CD4-positive, alpha-beta T cell treated with Interleukin-12 subunit alpha and Interleukin-12 subunit beta, for 1 hour (primary cell): ENCODE data around the gene FANCC.

ENCODE experiments used
- DNase-seq: peaks from one replicate; pipeline ENCODE4 v3.0.0-alpha.2; 2020

The FANCC gene

DNA sequence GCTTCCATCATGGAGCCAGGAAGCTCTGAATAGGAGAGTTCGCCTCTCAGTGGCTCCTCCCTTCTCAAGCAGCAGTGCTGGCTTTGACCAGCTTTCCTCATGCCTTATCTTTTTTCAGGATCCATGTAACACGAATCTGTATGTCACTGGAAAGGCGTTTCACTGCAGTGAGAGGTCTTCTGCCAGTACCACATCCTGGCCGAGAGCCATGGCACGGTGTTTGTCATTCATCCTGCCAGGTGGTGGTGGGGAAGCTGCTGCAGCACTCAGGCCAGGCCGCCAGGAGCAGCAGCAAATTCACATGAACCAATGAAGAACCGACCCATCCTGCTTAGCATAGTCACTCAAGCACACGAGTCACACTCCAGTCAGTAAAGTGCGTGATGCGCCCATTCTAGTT lies 179.0 kb downstream of the FANCC start:
- DNase-seq: no peak

DNA sequence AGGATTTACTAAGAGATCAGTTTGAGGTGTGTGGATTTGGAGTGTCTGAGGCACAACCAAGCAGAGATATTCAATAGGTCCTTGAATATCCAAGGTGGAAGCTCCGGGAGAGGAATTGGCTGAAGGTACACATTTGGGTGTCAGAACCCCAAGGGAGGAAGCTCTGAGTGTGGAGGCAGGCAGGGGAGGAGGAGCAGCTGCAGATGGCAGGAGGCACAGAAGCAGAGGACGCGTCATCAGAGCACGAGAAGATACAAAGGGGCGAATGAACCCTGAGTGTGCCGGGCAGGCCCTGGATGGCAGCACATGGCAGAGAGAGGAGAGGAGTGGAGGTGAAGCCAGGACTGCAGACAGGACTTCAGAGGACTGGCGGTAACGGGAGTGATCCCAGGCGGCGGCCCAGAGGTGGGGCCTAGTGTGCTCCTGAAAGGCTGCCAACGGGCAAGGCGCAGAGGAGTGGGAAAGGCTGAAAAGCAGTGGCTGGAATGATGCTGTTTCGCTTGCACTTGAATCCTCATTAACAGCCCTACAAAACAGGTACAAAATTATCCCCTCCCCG lies 179.8 kb downstream of the FANCC start:
- DNase-seq: no peak

DNA sequence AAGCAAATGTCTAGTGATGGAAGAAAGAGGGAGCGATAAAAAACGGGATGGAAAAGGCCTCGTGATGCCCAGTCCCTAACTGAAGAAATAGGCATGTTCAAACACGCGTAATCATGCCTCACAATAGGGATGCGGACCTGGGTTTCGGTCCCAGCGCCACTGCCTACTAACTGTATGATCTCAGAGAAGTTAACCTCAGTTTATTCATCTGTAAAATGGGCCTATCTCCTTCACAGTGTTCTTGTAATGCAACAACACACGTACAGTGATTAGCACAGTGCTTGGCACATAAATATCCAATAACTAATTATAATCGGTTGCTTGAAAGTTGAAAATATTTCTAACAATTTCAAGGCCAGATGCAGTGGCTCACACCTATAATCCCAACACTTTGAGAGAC lies 181.8 kb downstream of the FANCC start:
- no peak for DNase-seq

DNA sequence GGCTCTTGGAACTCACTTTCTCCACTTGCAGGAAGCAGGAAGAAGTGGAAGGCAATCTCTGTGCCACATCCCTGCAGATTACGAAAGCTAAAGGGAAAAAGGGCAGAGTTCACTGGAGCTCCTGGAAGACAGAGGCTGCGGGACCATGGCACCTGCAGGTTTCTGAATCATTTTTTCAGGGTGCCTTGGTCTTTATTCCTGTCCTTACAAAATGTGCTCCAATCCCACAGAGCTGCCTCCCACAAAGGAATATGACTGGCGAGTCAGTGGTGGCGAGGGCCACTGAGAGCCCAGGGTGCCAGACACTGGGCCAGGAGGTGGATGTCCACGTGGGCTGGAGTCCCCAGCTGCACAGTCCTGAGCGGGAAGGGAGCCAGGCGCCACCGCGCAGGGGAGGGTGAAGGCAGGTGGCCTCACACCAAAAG lies 183.0 kb downstream of the FANCC start:
- DNase-seq: no peak

DNA sequence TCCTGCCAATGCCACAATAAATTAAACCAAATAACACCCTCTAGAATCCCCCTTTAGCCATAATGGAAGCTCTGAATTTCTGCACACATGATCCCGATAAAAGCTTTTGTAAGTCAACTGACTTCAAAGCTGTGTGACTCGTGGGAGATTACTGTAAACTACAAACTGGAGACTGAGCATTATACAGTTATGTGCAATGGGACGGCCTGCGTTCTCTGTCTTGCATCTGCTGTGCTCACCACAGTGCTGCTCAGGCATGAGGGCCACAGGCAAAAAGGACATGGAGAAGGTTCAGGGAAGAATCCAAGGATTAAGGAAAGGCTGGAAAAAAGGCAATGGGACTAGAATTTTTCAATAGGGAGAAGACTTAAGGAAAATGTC lies 184.2 kb downstream of the FANCC start:
- DNase-seq: no peak

DNA sequence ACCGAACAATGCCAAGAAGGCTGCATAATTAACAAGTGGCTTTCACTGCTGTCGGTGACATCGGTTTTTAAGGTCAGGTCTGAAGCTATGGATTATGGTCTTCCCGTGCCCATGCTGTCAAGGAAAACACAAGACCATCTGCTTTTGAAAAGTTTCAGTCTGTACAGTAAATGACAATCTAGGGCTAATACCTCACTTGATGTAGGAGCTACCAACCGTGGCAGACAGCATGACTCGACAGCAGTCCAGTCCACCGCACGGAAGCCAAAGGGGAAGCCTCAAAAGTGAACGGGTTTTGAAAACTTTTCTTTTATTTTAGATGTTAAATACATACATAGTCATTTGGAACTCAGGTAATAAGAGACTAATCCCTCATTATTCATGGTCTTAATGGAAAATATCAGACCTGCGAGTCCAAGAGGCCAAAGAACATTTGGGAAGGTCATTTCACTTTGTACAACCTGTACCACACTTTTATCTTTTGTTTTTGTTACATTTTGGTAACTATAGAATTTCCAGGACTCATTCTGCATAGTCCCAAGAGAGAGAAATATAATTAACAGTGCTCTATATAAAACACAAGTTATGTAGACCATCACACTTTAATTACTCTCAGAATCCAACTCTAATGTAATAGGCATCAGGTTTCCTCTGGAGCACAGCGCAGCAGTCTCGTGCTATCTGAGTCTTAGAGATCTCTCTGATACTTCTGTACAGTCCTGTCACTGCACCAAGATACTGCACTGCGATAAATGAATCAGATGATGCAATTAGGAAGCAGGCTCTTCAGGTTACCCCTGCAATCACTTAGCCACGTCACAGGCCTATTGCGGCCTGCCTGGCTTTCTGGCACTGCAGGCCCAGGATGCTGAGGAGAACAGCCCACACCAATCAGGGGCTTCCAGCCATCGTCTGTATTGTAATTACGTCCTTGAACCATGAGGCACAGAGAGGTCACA lies 184.9 kb downstream of the FANCC start:
- no peak for DNase-seq

DNA sequence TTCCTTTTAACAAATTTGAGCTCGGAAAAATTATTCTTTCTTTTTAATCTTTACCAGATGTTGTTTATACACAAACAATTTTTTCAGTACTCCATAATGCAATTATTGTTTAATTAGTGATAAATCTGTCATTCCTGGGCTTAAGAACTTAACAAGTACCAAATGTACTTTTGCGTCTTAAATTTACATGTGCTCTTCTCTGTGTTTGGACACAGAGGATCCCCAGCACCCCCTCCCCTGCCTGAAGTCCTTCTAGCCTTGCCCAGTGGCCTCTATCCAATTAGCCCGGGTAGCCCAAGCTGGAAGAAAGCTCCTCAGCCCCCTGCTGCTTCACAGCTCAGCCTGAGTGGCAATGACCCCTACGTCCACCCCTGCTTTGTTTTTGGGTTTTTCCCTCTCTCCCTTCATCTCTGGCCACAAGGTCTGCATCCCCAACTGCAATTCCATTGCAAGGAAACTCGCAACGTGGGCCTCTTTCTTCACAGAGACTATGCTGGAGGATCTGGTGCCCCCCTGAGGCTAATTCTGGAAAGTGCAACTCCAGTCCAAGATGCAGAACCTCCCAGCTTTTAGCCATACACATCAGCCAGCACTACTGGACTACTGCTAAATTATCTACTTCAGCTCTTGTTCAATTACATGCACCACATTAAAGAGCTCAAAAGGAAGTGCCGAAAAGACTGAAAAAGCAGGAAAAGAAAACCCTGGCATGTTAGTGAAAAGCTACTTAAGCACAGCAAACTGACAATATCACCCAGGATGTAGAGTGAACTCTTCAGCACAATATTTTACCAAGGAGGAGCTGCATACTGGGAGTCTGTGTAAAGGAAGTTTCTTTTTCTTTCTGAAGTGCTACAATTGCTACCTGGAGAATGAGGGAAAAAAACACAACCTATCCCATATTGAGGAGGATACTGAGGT lies 186.2 kb downstream of the FANCC start:
- peak; percentile 45 for DNase-seq

DNA sequence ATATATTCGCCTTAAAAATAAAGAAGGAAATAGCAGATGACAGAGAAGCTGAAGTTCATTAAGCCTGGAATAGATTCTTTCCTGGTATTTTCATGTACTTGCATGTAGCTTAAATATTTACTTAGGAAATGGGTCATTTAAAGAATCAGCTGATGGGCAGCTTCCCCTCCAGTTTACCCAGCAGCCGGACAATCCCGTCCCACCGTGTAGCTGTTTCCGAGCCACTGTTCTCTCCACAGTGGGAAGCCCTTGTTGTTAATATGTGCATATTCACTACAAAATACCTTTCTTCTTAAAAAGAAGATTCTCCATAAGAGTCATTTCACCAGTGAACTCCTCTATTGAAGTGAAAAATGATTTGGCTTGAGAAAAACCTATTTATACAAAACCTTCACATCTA lies 187.0 kb downstream of the FANCC start:
- DNase-seq: no peak

DNA sequence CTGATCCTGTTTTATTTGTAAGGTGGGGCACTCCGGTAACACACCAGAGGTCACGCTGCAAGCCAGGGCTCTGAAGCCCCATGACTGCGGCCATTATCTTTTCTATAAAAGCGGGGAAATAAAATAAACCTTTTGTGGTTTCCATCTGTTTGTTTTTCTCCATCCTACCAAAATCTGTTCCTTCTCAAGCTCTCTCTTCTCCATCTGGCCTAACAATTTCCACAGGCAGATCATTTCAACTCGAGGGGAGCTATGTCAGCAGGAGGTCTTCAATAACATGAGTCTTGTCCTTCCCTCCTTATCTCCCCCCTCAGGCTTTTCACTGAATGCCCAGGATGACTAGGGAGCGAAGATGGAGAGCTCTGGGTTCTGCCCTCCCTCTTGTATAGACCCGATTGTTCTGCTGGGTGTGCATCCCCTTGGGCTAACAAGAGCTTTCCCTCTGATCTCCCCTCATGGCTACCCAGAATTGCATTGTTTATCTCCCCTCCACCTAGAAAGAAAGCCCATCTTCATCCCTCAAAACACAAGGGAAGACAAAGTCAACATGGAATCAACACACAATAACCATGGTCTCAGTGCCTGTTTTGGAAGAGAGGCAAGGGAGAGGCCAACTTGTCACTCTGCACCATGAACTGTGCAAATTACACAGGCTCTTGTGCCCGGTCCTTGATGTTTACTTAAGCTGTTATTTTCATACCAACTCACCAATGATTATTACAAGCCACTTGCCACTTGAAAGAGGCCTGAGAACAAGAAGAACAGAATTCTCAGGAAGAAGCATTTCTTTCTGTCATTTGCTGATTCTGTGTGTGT lies 187.8 kb downstream of the FANCC start:
- no peak for DNase-seq

DNA sequence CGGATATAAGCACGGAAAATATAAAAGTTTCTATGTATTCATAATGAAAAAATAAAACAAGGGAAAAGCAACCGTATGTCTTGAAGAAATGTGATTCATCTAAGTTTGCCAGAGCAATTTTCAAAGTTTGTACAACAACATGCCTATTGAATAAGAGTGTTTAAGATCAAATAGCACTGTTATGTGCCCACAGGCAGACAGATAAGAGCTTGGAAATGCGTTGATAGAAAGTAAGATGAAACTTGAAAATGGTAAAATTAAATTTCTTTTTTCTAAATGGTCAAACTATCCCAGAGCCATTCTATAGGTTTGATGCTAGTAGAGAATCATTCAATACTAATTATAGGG lies 189.4 kb downstream of the FANCC start:
- DNase-seq: no peak

DNA sequence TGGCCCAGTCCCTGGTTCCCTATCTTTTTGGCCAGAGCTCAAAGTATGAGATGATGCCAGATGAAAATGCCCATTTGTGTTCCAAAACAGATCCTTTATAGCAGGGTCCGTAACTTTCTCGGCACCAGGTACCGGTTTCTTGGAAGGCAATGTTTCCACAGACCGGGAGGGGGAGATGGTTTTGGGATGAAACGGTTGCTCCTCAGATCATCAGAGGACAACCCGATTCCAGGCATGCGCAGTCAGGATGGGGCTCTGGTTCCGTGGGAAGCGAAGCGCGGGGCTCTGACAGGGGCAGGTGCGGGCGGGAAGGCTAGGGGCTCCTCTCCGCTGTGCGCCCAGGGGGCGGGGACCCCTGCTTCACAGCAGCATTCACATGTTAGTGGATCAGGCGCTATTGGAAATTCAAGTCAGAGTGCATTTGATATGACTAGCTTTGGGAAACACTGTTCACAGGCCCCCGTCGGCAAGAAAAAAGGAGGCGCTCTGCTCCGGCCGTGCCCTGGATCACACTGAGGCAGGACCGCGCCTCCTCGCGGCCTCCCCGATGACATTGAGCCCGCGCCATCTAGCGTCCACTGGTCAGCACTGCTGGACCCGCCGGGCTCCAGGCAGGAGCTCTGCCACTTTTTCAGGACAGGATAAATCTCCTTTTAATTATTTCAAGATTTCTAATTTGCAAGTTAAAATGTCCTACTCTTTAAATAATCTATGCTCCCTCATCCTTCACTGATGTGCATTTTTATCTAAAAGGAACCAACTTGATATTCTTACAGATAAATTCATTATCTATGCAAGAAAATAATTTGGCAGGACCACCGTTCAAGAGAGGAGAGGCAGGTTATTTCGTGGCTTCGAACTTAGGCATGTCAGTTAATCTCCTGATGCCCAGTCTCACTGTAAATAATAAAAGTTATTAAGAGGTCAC lies 190.0 kb downstream of the FANCC start:
- DNase-seq: peak; percentile 61

DNA sequence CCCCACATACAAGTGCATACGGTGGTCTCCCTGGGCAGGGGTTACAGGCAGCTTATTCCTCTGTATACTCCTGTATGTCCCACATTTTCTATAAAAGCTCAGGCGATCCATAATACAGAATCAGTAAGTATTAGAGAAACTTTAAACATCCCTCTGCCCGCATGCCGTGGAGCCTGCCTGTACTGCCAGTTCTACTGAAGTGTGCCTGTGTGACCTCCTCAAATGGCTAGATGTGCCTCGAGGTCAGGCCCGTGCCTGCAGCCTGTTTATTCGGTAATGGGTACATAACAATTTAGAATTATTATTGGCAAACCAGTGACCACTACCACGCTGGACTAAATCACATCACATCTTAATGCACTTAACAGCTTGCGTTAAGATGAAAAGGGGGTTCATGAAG lies 190.8 kb downstream of the FANCC start:
- DNase-seq: no peak

DNA sequence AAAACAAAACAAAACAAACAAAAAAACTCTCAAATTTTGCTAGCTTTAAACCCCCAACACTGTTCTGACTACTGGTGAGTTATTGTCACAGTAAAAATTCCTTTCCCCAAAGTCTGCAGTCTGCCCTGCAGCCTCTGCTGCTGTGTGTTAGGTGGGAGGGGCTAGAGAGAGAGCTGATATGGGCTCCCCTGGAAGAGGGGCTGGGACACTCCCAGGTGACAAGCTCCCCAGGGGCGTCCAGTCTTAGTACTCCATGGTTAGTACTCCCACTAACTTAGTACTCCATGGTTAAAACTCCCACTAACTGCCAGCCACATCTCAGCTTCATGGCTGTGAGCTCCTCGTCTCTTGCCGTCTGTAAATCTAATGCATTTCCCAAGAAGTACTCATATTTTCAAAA lies 191.9 kb downstream of the FANCC start:
- DNase-seq: no peak

DNA sequence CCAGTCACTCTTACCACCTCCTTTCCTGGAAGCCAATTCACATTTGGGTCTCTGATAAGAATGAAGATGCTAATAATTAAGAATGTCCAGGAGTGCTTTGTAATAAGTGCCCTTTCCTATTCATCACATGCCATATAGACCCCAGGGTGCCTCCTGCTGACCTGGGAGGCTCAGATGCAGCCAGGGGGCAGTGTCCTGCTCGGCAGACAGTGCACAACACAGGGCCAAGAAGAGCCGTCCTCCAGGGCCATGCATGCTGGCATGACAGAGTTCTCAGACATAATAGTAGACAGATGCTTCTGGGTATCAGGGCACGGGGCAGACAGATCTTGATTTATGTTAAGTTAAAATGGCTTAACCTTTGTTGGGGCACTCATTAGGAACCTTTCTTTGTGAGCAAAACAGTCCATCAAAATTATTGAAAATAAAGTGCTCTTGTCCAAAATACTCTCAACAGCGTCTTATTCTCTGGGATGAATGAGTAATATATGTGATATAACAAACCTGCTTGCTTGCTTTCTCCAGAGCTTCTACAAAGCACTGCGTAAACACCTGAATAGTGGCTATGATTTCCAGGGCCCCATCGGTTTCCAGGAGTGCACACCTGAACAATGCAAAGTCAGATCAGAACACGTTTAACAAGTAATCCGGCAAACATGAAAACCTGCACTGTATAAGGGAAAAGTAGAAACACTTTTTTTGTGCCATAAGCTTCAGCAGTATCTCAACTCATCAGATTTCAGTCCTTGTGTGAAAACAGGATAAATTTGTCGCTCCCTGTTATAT lies 192.7 kb downstream of the FANCC start:
- DNase-seq: no peak

DNA sequence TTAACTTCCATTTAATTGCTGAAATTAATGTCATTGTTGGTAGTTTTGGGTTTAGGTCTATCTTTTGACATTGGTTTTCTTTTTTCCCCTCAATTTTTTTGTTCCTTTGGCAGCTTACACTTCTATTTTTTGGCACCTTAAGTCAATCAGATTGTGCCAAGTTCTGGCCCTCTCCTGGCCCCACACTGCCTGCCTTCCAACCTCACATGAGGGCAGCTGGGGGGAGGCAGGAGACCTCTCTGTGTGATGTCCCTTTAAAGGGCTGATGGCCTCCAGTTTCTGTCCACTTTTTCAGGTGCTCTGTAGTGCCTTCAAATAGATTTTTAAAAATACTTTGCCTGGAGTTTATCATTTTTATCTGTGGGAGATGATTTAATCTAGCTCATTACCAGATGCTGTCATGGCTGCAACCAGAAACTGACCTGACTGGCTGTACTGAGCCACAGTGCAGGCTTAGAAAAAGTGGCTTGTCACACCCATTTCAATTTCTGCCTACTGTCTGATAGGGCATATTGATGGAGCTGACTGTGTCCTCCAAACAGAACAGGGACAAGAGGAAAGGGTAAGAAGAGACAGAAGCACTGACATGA lies 196.6 kb downstream of the FANCC start:
- DNase-seq: no peak

DNA sequence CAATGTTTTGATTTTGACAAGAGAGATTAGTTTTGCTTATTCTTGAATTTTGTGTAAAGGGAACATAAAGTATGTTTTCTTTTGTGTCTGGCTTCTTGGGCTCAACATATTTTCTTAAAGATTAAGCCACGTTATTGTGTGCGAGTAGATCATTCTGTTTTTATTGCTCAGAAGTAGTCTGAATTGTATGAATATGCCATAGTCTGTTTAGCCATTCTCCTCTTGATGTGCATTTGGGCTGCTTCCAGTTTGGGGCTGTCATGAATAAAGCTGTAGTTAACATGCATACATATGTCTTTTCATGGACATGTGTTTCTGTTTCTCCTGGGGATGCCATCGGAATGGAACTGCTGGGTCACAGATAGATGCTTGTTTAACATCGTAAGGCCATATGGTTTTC lies 198.9 kb downstream of the FANCC start:
- no peak for DNase-seq

DNA sequence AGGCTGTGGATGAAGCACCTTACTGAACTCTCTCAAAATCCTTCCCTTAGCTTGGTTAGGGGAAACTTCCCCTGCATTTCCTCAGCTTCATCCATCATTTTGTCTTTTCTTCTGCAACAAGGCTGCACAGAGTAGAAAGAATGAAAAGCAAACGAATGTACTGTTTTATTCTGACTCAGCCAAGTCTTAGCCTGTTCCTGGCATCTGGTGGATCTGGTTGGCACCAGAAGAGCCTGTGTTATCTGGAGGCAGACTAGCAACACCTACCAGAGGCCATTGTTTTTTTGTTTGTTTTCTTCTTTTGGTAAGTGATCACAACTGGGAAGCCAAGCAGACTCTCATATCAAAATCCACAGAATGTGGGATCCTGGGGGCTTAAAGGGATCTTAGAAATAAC lies 200.7 kb downstream of the FANCC start:
- no peak for DNase-seq

DNA sequence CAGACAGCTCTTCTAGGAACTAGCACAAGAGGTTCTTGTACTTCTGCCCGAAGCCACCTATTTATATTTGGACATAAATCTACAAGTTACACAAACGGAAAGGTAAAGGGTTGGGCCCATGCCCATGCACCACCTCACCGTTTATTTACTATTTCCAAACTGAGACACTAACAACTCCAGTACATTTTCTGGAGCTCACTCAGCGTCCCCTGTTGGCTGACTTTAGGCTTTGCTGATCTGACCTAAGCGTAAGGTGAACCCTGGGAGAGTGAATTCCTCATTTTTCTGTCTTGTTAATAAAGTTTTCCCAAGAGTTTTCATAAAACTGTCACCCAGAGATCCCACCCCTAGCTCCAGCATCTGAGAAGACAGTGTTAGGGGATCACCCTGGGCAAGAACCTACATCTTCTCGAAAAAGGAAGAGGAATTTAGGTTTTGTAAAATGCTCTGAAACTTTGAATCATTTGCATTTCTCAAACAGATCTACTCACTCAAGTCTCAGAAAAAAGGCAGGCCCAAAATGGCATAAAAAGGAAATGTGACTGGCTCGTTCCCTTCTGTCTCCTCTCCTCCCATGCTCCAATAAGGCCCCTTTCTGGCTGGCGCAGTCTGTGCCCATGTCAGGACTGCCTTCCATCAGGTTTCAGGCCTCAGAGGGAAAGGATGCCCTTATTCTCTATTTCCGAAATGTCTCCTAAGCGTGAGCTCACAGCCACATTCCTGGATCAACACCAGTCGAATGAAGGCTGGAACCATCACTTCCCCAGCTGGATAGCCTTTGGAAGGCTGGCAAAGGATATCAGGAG lies 201.3 kb downstream of the FANCC start:
- DNase-seq: no peak

DNA sequence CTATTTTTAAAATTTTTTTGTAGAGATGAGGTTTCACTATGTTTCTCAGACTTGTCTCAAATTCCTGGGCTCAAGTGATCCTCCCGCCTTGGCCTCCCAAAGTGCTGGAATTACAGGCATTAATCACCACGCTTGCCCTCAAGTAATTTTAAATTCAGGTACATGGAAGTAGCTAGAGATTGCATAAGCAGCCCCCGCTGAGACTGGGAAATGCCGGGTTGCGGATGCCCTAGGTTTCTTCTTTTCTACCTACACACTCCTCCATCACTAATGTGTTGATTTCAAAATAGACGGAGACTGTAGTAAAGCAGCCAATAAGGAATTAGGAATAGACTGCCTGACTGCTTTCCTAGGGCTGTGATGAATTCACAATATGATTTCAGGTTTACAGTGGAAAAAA lies 202.4 kb downstream of the FANCC start:
- no peak for DNase-seq
